ENCODE measurements around the gene FGFRL1. TPM values are rescaled to one million over a fixed set of nuclear protein-coding genes. Genes with fewer than 3 reads are reported as not detected.
A peak's percentile ranks its signal among the peaks of the same experiment; 100 is the strongest.

Gene FGFRL1
- total RNA-seq, 1 experiment from 2014 or later, result 26.1 TPM

GRCh38 chr4:1047976-1048772, 36.7 kb downstream of the FGFRL1 start:
- WGBS (ENCODE audit: extremely low coverage, insufficient read length, low lambda C conversion rate), result no CpG with 5 or more reads among the region's 34 CpGs
- Histone ChIP-seq H2BK20ac (ENCODE audit: low read depth, low read length, poor library complexity, severe bottlenecking) (no peak overlapping the region), H3K23me2 (ENCODE audit: insufficient read length, low read depth, low read length, poor library complexity, severe bottlenecking) (no peaks in the 10 kb centered on the region), H3T11ph (ENCODE audit: low read length) (no peak overlapping the region), H2AK5ac (ENCODE audit: insufficient read length, low read length) (no peak overlapping the region), H3K56ac (ENCODE audit: insufficient read length, low read depth, low read length) (no peak overlapping the region), H4K20me1 (ENCODE audit: control insufficient read depth, insufficient read depth, insufficient read length) (no peaks in the 10 kb centered on the region), H2BK120ac (ENCODE audit: low read depth, low read length, poor library complexity, severe bottlenecking) (no peak overlapping the region), H3K9me3 (ENCODE audit: control insufficient read depth, low read depth, low read length) (no peaks in the 10 kb centered on the region), H4K91ac (ENCODE audit: insufficient read length, low read depth, low read length) (no peak overlapping the region), H3K79me2 (ENCODE audit: insufficient read depth, low read length) (no peaks in the 10 kb centered on the region), H3K27me3 (ENCODE audit: insufficient read depth, low read length) (no peaks in the 10 kb centered on the region; the same call in 1 of the 2 replicates), H2AFZ (ENCODE audit: low read length) (no peak overlapping the region), H2BK12ac (ENCODE audit: insufficient read length, low read depth, low read length) (no peak overlapping the region), H3K18ac (ENCODE audit: insufficient read length, low read depth, low read length) (no peak overlapping the region), H3K4ac (ENCODE audit: low read depth, low read length) (no peak overlapping the region), H3K14ac (ENCODE audit: insufficient read depth, low read length) (no peak overlapping the region), H3K4me2 (ENCODE audit: insufficient read depth, insufficient read length, low read length) (no peak overlapping the region), H2BK15ac (ENCODE audit: low read depth, low read length) (no peak overlapping the region), H4K5ac (ENCODE audit: insufficient read length, low read depth, low read length) (no peak overlapping the region), H2BK5ac (ENCODE audit: insufficient read length, low read length) (no peak overlapping the region), H3K4me1 (ENCODE audit: insufficient read depth, low read length) (no peaks in the 10 kb centered on the region; the same call in 1 of the 2 replicates), H3K79me1 (ENCODE audit: insufficient read depth, low read depth, low read length, poor library complexity, severe bottlenecking) (no peaks in the 10 kb centered on the region), H4K8ac (replicated peaks; ENCODE audit: insufficient read length, low read depth, low read length) (no peak overlapping the region), H3K9ac (ENCODE audit: extremely low read depth, insufficient read length, low read length) (no peak overlapping the region), H3K27ac (ENCODE audit: insufficient read length, low read depth, low read length) (no peak overlapping the region), H3K23ac (ENCODE audit: insufficient read length, low read depth, low read length) (no peak overlapping the region)
- TF ChIP-seq CTCF (conservative IDR thresholded peaks at IDR 0.05), result no peak
- Mint-ChIP-seq H3K27me3 (ENCODE audit: low read depth) (peaks cover 63% of the 10 kb centered on the region), H3K4me3 (no peak overlapping the region; a peak in 1 of 5 replicates), H3K36me3 (ENCODE audit: insufficient read depth in 1 of 3, low read depth in 3 of 3) (peaks cover 0 to 2% (median 0%) of the 10 kb centered on the region in 3 experiments; a peak in 2 of 7 replicates), H3K4me1 (peaks cover 4 to 7% of the 10 kb centered on the region in 2 experiments), H3K27ac (no peak overlapping the region), H3K9me3 (peaks cover 0 to 5% of the 10 kb centered on the region in 2 experiments; a peak in 3 of 5 replicates)
- DNase-seq, result peak; percentile 29

Measured in H9 (cell line).